H9 (cell line): ENCODE measurements around the gene NAPEPLD. TPM values are rescaled to one million over a fixed set of nuclear protein-coding genes. Genes with fewer than 3 reads are reported as not detected.

ENCODE experiments used
- DNase-seq: peaks from one replicate; pipeline ENCODE4 v3.0.0-alpha.2; 2017
- H2AFZ ChIP-seq: one replicate; pipeline ENCODE4 v1.6.1; 2013; ENCODE audit warnings: mild to moderate bottlenecking, low read length, control low read depth, moderate library complexity
- H2AK5ac ChIP-seq: 2 replicates; pipeline ENCODE4 v1.6.1; 2013; ENCODE audit warnings: low read length, control low read depth, mixed read lengths; ENCODE audit not compliant: insufficient read length
- H2BK120ac ChIP-seq: one replicate; pipeline ENCODE4 v1.6.1; 2013; ENCODE audit warnings: low read depth, mild to moderate bottlenecking, low read length, control low read depth, inconsistent platforms; ENCODE audit not compliant: poor library complexity, severe bottlenecking
- H2BK12ac ChIP-seq: 2 replicates; pipeline ENCODE4 v1.6.1; 2013; ENCODE audit warnings: low read length, control low read depth, mixed read lengths, low read depth; ENCODE audit not compliant: insufficient read length
- H2BK15ac ChIP-seq: 2 replicates; pipeline ENCODE4 v1.6.1; 2013; ENCODE audit warnings: low read depth, low read length, control low read depth
- H2BK20ac ChIP-seq: one replicate; pipeline ENCODE4 v1.6.1; 2013; ENCODE audit warnings: low read depth, mild to moderate bottlenecking, low read length, control low read depth, inconsistent platforms; ENCODE audit not compliant: poor library complexity, severe bottlenecking
- H2BK5ac ChIP-seq: 2 replicates; pipeline ENCODE4 v1.6.1; 2013; ENCODE audit warnings: low read length, control low read depth, mixed read lengths; ENCODE audit not compliant: insufficient read length
- H3K14ac ChIP-seq: 2 replicates; pipeline ENCODE4 v1.6.1; 2013; ENCODE audit warnings: low read length, control low read depth; ENCODE audit not compliant: insufficient read depth
- H3K18ac ChIP-seq: 2 replicates; pipeline ENCODE4 v1.6.1; 2013; ENCODE audit warnings: low read depth, mild to moderate bottlenecking, mixed read lengths, low read length, control low read depth; ENCODE audit not compliant: insufficient read length
- H3K23ac ChIP-seq: 2 replicates; pipeline ENCODE4 v1.6.1; 2013; ENCODE audit warnings: low read length, control low read depth, mixed read lengths, low read depth; ENCODE audit not compliant: insufficient read length
- H3K23me2 ChIP-seq: 2 replicates; pipeline ENCODE4 v1.6.1; 2013; ENCODE audit warnings: low read depth, mild to moderate bottlenecking, mixed read lengths, low read length, control low read depth; ENCODE audit not compliant: insufficient read length, poor library complexity, severe bottlenecking
- H3K27ac ChIP-seq: 2 replicates; pipeline ENCODE4 v1.5.1; 2013; ENCODE audit warnings: low read length, control low read depth, mixed read lengths, low read depth; ENCODE audit not compliant: insufficient read length
- H3K27me3 ChIP-seq: 2 replicates; pipeline ENCODE4 v1.6.1; 2013; ENCODE audit warnings: low read length, control low read depth, inconsistent platforms; ENCODE audit not compliant: insufficient read depth
- H3K4ac ChIP-seq: 2 replicates; pipeline ENCODE4 v1.6.1; 2013; ENCODE audit warnings: low read depth, mild to moderate bottlenecking, control low read depth, inconsistent platforms, low read length, moderate library complexity
- H3K4me1 ChIP-seq: 2 replicates; pipeline ENCODE4 v1.6.1; 2013; ENCODE audit warnings: low read length, control low read depth, inconsistent platforms; ENCODE audit not compliant: insufficient read depth
- H3K4me2 ChIP-seq: 2 replicates; pipeline ENCODE4 v1.6.1; 2013; ENCODE audit warnings: low read length, control low read depth, mixed read lengths; ENCODE audit not compliant: insufficient read length, insufficient read depth
- H3K56ac ChIP-seq: 2 replicates; pipeline ENCODE4 v1.6.1; 2013; ENCODE audit warnings: low read depth, mild to moderate bottlenecking, mixed read lengths, low read length, control low read depth; ENCODE audit not compliant: insufficient read length
- H3K79me1 ChIP-seq: 2 replicates; pipeline ENCODE4 v1.6.1; 2013; ENCODE audit warnings: low read depth, mild to moderate bottlenecking, moderate library complexity, low read length, control low read depth, inconsistent platforms; ENCODE audit not compliant: insufficient read depth, poor library complexity, severe bottlenecking
- H3K79me2 ChIP-seq: 2 replicates; pipeline ENCODE4 v1.6.1; 2013; ENCODE audit warnings: low read length, control low read depth, inconsistent platforms; ENCODE audit not compliant: insufficient read depth
- H3K9ac ChIP-seq: 2 replicates; pipeline ENCODE4 v1.6.1; 2013; ENCODE audit warnings: low read length, control low read depth, mixed read lengths; ENCODE audit not compliant: insufficient read length; ENCODE audit errors: extremely low read depth
- H3K9me3 ChIP-seq: one replicate; pipeline ENCODE4 v1.6.1; 2013; ENCODE audit warnings: low read depth, low read length, inconsistent platforms; ENCODE audit not compliant: control insufficient read depth
- H3T11ph ChIP-seq: one replicate; pipeline ENCODE4 v1.6.1; 2013; ENCODE audit warnings: mild to moderate bottlenecking, low read length, control low read depth, inconsistent platforms
- H4K20me1 ChIP-seq: one replicate; pipeline ENCODE4 v1.6.1; 2013; ENCODE audit not compliant: control insufficient read depth, insufficient read length, insufficient read depth
- H4K5ac ChIP-seq: 2 replicates; pipeline ENCODE4 v1.6.1; 2013; ENCODE audit warnings: low read depth, mild to moderate bottlenecking, mixed read lengths, low read length, control low read depth; ENCODE audit not compliant: insufficient read length
- H4K8ac ChIP-seq: replicated peaks from 2 replicates; pipeline ENCODE4 v1.6.1; 2013; ENCODE audit warnings: low read length, control low read depth, mixed read lengths, low read depth; ENCODE audit not compliant: insufficient read length
- H4K91ac ChIP-seq: 2 replicates; pipeline ENCODE4 v1.6.1; 2013; ENCODE audit warnings: low read depth, mild to moderate bottlenecking, moderate library complexity, mixed read lengths, low read length, control low read depth; ENCODE audit not compliant: insufficient read length
- H3K27ac Mint-ChIP-seq, 3 experiments: 2 replicates in 2 of 3; 3 replicates in 1 of 3; pipeline ENCODE4 v1.8.0; 2020 to 2021; ENCODE audit warnings: mixed read lengths in 3 of 3, mild to moderate bottlenecking in 1 of 3, moderate library complexity in 1 of 3
- H3K27me3 Mint-ChIP-seq: 2 replicates; pipeline ENCODE4 v1.8.0; 2021; ENCODE audit warnings: low read depth, mild to moderate bottlenecking, moderate library complexity, mixed read lengths
- H3K36me3 Mint-ChIP-seq, 3 experiments: 2 replicates in 2 of 3; 3 replicates in 1 of 3; pipeline ENCODE4 v1.8.0; 2020 to 2021; ENCODE audit warnings: low read depth in 3 of 3, mixed read lengths in 3 of 3; ENCODE audit not compliant: insufficient read depth in 1 of 3
- H3K4me1 Mint-ChIP-seq, 2 experiments: 2 replicates each; pipeline ENCODE4 v1.8.0; 2020; ENCODE audit warnings: mixed read lengths in 2 of 2
- H3K4me3 Mint-ChIP-seq, 2 experiments: 2 replicates in 1 of 2; 3 replicates in 1 of 2; pipeline ENCODE4 v1.8.0; 2020 to 2021; ENCODE audit warnings: mild to moderate bottlenecking in 2 of 2, mixed read lengths in 2 of 2, moderate library complexity in 1 of 2
- H3K9me3 Mint-ChIP-seq, 2 experiments: 2 replicates in 1 of 2; 3 replicates in 1 of 2; pipeline ENCODE4 v1.8.0; 2020; ENCODE audit warnings: mild to moderate bottlenecking in 2 of 2, mixed read lengths in 2 of 2, moderate library complexity in 1 of 2
- CTCF ChIP-seq: fragments of 200-600 bp; sonication (generic); conservative IDR thresholded peaks from 3 replicates; pipeline ENCODE4 v1.8.0; 2021; ENCODE audit warnings: antibody characterized with exemption, mild to moderate bottlenecking
- WGBS: extraction: QIAGEN DNeasy Blood & Tissue Kit; methylation state at CpG from one replicate; pipeline ENCODE4 v1.1.7; 2013; ENCODE audit warnings: missing lambda C conversion rate, low lambda C conversion rate, mixed read lengths; ENCODE audit not compliant: insufficient read length; ENCODE audit errors: extremely low coverage; 5-methylcytosine and 5-hydroxymethylcytosine counted together
- total RNA-seq: library from RNA; stranded (reverse); gene quantifications from 2 replicates; pipeline ENCODE4 v1.2.1, GENCODE V29; 2021

The NAPEPLD gene
- total RNA-seq, 1 experiment from 2014 or later = 9.3 TPM

- H3K36me3 Mint-ChIP-seq = peaks cover 3 to 16% (median 12%) of the 10 kb centered on the region in 3 experiments; a peak in 6 of 7 replicates
- no peak overlapping the region for H3K27ac ChIP-seq
- no peak overlapping the region for H3K14ac ChIP-seq
- no peak overlapping the region for H2AFZ ChIP-seq
- H3K56ac ChIP-seq = no peak overlapping the region
- H4K20me1 ChIP-seq = no peaks in the 10 kb centered on the region
- no peak overlapping the region for H2BK120ac ChIP-seq
- H3K27ac Mint-ChIP-seq = no peak overlapping the region
- H3K23ac ChIP-seq = no peak overlapping the region
- H2BK5ac ChIP-seq = no peak overlapping the region
- no peak overlapping the region for H3T11ph ChIP-seq
- H4K5ac ChIP-seq = no peak overlapping the region
- H2BK12ac ChIP-seq = no peak overlapping the region
- H3K79me2 ChIP-seq = no peaks in the 10 kb centered on the region; the same call in 1 of the 2 replicates
- no CpG with 5 or more reads among the region's 2 CpGs for WGBS
- H3K4me1 ChIP-seq = no peaks in the 10 kb centered on the region
- no peak overlapping the region for H2AK5ac ChIP-seq
- H3K27me3 ChIP-seq = no peaks in the 10 kb centered on the region
- no peak overlapping the region for H2BK20ac ChIP-seq
- H4K91ac ChIP-seq = no peak overlapping the region
- no peak overlapping the region for H3K4me3 Mint-ChIP-seq
- H3K4ac ChIP-seq = no peak overlapping the region
- H3K27me3 Mint-ChIP-seq = no peaks in the 10 kb centered on the region
- no peaks in the 10 kb centered on the region for H3K23me2 ChIP-seq
- no peaks in the 10 kb centered on the region for H3K4me1 Mint-ChIP-seq
- H2BK15ac ChIP-seq = no peak overlapping the region
- no peaks in the 10 kb centered on the region for H3K9me3 Mint-ChIP-seq
- H3K18ac ChIP-seq = no peak overlapping the region
- DNase-seq = no peak
- H3K4me2 ChIP-seq = no peak overlapping the region
- H3K79me1 ChIP-seq = peaks cover 3% of the 10 kb centered on the region
- no peak for TF ChIP-seq CTCF
- no peak overlapping the region for H3K9ac ChIP-seq
- H3K9me3 ChIP-seq = no peaks in the 10 kb centered on the region
- H4K8ac ChIP-seq = no peak overlapping the region
Observed at GRCh38 chr7:103127006-103127405, 21.9 kb downstream of the NAPEPLD start.
